Measurements from ENCODE around the gene SCG3. TPM values are rescaled to one million over a fixed set of nuclear protein-coding genes. Genes with fewer than 3 reads are reported as not detected.

Gene SCG3
- polyA plus RNA-seq, 3 donors: 0.26 TPM; not detected in 2

DNA sequence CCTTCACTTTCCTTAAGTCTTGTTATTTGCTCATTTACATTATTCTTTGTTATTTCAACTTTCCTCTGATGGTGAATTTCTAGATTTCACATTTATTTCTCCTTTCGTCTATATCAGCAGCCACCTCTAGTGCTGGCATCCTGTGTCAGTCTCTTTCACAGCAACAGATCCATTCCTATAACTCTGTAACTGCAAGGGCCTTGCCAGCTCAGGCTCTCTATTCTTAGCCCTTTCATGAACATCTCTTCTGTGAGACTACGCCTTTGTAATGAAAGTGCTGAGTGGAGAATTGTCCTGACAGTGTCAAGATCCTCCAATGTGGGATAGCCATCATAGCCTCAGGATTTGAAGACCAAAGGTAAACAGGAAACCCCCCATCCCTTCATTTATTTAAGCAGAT is 3.9 kb upstream of the SCG3 start:
- no peak for DNase-seq

DNA sequence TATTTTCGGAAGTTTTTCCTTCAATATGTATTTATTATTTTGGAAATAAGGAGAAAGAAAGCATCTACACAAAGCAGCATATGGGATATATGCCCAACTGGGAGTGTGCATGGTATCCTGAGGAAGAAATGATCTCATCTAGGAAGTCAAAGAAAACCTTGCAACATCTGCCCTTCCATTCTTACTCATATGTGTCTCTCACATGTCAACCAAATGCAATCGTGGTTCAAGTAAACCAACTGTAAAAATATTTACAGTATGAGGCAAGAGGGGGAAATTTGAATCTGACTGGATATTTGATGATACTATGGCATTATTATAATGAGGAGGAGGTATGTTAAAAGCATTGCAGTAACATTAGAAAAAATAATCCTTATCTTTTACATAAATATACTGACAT is 3.2 kb upstream of the SCG3 start:
- DNase-seq: no peak

DNA sequence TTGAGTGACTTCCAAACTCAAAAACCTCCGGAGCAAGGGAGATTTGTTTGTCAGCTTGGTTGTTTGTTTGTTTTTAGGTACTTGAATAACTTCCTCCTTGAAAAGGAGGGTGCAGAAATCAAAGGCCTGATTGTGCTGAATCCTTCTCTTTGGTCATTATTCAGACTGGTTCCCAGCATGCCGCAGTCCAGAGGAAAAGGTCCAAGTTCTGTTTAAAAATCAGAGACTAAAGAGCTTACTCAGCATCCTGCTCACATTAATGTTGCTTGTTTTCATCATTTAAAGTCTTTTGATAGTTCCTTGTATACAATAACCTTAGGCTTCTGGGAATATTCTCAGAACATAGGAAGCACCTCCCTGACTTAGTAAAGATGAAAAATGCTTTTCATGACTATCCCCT is 982 bp upstream of the SCG3 start:
- DNase-seq: no peak

DNA sequence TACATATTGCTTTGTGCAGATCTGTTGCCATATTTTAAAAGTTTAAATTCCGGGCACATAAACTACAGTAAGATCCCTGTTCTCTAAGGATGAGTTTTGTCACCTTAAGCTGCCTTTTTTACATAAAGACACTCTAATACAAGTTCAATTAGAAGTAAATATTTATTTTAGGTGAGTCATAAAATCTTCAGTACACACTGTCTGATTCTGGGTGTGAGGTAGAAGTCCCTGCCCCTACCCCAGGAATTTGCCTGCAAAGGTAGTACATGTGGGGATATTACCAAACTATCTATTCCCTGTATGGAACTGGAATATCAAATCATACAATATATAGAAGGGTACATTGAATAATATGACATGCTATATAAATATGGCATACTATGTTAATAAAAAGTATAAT is 6.3 kb downstream of the SCG3 start:
- no peak for DNase-seq

DNA sequence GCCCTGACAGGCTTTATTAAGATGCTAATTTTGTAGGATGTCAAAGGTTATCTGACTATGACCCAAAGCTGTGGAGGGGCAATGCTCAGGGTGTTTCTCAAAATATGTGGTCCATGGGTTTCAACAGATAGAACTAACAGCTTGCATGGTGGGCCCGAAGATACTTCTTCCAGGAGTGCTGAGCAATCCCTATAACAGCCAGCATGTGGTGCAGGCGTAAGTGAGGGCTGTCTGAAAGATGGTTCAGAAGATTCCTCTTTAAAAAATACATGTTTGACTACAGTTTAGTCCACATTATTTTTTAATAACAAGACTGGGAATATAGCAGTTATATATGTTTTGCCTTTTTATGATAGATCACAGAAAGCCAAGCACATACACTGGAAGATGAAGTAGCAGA is 7.6 kb downstream of the SCG3 start:
- DNase-seq: no peak

DNA sequence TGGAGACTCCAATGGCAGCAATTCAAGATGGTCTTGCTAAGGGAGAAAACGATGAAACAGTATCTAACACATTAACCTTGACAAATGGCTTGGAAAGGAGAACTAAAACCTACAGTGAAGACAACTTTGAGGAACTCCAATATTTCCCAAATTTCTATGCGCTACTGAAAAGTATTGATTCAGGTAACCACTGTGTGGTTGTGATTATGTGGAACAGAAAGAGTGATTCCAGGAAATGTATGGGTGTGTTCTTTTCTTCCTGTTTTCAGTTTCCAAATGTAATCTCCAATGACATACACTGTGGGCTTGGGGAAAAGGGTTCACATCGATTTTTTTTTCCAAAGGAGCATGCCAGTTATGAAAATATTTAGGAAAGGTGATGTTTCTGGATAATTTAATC is 10.9 kb downstream of the SCG3 start:
- DNase-seq: no peak

GRCh38 chr15:51696566-51696965 is 15.3 kb downstream of the SCG3 start:
- no peak for DNase-seq

GRCh38 chr15:51697163-51697562 is 15.9 kb downstream of the SCG3 start:
- no peak for DNase-seq

DNA sequence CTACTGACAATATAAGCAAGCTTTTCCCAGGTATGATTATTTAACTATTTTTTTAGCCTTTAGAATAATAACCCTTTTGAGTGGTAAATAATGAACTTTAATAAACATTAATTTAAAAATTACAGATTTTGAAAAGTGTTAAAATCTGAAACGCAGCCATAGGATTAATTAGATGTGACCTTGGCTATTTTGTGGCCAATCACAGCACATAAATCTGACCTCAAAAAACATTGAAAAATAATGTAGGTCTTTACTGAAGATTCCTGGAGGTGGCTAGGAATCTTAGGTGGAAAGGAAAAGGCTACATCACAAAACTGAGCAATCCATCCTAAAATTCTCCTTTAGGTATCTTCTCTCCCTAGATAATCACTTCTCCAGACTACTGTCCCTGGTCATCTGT is 18.1 kb downstream of the SCG3 start:
- DNase-seq: no peak

- no peak for DNase-seq
Observed at GRCh38 chr15:51702710-51703109, 21.4 kb downstream of the SCG3 start.

GRCh38 chr15:51706291-51706690 is 25.0 kb downstream of the SCG3 start:
- no peak for DNase-seq

GRCh38 chr15:51706926-51707608 is 25.8 kb downstream of the SCG3 start:
- no peak for DNase-seq

- DNase-seq: no peak
Observed at GRCh38 chr15:51708013-51708412, 26.7 kb downstream of the SCG3 start.

- no peak for DNase-seq
Observed at GRCh38 chr15:51709031-51709430, 27.7 kb downstream of the SCG3 start.

GRCh38 chr15:51714162-51714561 is 32.9 kb downstream of the SCG3 start:
- no peak for DNase-seq

GRCh38 chr15:51714911-51715310 is 33.6 kb downstream of the SCG3 start:
- no peak for DNase-seq

- no peak for DNase-seq
Observed at GRCh38 chr15:51718219-51718618, 36.9 kb downstream of the SCG3 start.

DNA sequence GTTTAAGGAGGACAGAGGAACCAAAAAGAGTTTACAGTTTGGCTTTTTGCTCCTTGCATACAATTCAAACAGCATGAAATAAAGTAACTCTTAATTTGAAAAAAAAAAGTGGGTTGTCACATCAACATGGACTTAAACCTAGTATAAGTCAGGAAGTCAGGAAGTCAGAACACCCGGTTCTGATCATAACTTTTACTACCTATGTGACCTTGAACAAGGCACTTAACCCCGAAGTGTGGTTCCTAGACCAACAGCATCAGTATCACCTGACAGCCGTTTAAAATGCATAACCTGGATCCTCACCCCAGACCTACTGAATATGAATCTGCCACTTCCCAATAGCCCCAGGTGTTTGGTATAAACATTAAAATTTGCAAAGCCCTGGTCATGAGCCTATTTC is 37.4 kb downstream of the SCG3 start:
- DNase-seq: no peak

GRCh38 chr15:51720201-51720995 is 39.1 kb downstream of the SCG3 start:
- DNase-seq: no peak

DNA sequence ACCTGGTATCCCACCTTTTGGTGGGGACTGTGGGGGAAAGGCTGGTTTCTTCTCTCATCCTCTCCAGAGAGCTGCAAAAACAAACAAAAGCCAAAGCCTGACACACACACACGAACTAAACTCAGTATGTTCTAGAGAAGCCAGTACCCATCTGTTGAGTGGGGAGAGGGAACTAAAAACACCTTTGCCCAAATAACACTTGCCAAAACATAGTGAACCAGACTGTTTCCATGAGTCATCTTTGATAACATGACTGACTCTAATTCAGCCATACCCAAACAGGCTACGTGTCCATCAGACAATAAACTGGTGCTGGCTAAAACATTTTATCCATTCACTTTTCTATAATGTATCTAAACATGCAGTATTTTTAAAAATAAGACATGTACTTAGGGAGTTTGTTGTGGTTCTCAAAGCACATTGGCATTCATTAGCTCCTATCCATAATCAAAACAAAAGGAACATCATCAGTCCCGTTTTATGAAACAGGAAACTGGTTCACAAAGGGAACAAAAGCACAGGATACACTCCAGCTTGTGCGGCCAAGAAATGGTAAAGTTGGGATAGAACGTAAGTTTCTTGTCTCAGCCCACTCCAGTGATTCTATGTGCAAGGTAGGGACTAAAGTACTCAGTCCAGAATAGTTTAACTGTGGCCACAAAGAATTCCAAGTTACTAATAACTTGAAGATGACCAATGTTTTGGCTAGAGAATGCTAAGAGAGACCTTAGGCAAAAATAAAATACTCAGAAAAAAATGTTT is 40.1 kb downstream of the SCG3 start:
- DNase-seq: no peak

DNA sequence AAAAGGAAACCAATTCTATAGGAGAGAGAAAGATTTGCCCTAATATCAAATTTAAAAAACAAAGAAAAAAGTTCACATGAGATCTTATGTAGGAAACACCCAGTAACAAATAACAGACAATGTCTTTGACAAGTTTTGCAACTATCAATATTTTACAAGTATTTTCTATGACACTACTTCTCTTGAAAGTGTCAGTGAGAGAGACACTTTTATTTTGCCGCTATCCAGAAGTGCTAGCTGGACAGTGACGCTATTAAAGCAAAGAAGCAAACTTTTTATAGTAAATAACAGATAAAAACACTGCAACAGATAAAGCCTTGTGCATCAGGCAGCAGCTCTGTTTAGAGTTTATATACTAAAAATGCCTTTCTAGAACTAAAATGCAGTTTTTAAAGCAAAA is 42.9 kb downstream of the SCG3 start:
- DNase-seq: no peak

GRCh38 chr15:51724673-51725072 is 43.4 kb downstream of the SCG3 start:
- DNase-seq: no peak

Measured in renal pelvis (tissue), 4 donors.